ENCODE data around the gene TMPRSS12. TPM values are rescaled to one million over a fixed set of nuclear protein-coding genes. Genes with fewer than 3 reads are reported as not detected.

Gene TMPRSS12
- total RNA-seq, 1 experiment from 2014 or later, result not detected

Small RNA genes lying within 50 kb of the gene (small RNA-seq; reads per million reads assigned to genes)
- gene AC013244.2 (0.12 reads per million), gene RN7SL519P (not detected)

Other genes starting within 250 kb of the TMPRSS12 start
- gene ATF1, start 78.8 kb upstream of the TMPRSS12 start, total RNA-seq (2014; rRNA removed; shearing (Covaris generic); ENCODE audit: low replicate concordance), result 32.6 and 105 TPM in 2 replicates
- gene HIGD1C, start 109.6 kb downstream of the TMPRSS12 start, total RNA-seq (2014; rRNA removed; shearing (Covaris generic); ENCODE audit: low replicate concordance), result not detected in 2 replicates
- gene SLC11A2, start 183.5 kb downstream of the TMPRSS12 start, total RNA-seq (2014; rRNA removed; shearing (Covaris generic); ENCODE audit: low replicate concordance), result 38.2 and 47.4 TPM in 2 replicates
- 95.0 and 105 TPM in 2 replicates for gene LETMD1, start 205.4 kb downstream of the TMPRSS12 start, total RNA-seq (2014; rRNA removed; shearing (Covaris generic); ENCODE audit: low replicate concordance)
- 14.5 and 15.2 TPM in 2 replicates for gene CSRNP2, start 240.7 kb downstream of the TMPRSS12 start, total RNA-seq (2014; rRNA removed; shearing (Covaris generic); ENCODE audit: low replicate concordance)

Data from Karpas-422 (cell line).